K562 treated with DMSO at 1 percent for 4 hours (cell line): ENCODE results near the gene IFNL2. TPM values are rescaled to one million over a fixed set of nuclear protein-coding genes. Genes with fewer than 3 reads are reported as not detected.

Source experiments
- total RNA-seq: library from RNA; unstranded; fragments of 300-600 nt; gene quantifications from 2 replicates; pipeline ENCODE4 v1.2.3, GENCODE V29; 2022; ENCODE audit not compliant: insufficient read depth

The IFNL2 gene
- not detected in 2 replicates for total RNA-seq

DNA sequence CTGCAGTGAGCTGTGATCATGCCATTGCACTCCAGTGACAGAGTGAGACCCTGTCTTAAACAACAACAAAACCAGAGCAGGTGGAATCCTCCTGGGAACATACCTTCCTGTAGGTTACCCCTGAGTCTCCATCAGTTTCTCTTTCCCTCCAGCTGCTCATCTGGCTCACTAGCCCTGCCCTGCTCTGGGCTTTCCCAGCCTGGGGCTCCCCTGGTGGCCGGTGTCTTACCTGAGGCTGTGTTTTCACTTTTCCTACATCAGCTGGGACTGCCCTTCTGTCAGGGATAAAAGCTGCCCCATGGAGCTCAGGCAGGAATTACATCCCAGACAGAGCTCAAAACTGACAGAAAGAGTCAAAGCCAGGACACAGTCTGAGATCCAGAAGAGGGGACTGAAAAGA, at the start of gene IFNL2:
IFNL2 (plus strand) TSS at position 312 of the 400 bp plus-strand sequence. CDS start 173 bp downstream, outside the sequence.

DNA sequence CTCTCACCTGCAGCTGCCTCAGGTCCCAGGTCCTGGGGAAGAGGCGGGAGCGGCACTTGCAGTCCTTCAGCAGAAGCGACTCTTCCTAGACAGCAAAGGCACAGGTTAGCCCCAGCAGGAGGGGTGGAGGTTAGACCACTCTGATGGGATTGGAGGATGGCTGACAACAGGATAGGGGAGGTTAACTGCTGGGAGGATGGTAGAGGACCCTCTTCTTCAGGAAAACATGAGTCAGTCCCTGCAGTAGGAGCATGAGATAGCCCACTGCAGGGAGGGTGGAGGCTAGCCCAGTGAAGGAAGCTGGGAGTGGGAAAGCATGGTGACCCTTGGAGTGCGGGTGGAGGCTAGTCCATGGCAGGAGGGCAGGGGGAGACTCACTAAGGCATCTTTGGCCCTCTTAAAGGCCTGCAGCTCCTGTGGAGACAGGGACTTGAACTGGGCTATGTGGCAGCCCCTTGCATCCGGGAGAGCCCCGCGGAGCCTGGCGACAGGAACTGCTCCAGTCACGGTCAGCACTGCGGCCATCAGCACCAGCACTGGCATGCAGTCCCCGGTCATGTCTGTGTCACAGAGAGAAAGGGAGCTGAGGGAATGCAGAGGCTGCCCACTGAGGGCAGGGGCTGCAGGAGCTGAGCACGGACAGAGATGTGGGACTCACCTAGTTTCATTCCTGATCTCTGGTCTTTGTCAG, 23.6 kb upstream of the IFNL2 start, which contains the start of gene IFNL3:
IFNL3 (minus strand) TSS at position 597 of the 691 bp plus-strand sequence; CDS start at position 558, 39 bp downstream.

DNA sequence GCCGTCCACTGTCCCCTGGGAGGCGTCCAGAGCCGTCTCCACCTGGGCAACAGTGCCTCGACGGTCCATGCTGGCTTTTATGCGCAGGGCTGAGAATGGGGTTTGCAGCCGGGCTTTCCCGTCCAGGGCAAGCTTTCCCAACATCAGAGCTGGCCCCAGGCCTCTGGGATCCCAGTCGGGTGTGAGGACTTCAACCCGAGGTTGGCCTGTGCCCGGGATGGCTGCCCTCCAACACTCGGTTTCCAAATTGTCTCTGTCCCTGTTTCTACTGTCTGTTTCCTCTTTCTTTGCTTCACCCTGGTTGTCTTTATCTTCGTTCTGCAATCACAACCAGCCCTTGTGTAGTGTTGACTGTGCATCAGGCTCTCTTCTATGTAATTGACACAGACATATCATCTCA, 19.4 kb upstream of the IFNL2 start, which contains the start of gene IFNL4:
IFNL4 (minus strand) TSS at position 51 of the 400 bp plus-strand sequence.

DNA sequence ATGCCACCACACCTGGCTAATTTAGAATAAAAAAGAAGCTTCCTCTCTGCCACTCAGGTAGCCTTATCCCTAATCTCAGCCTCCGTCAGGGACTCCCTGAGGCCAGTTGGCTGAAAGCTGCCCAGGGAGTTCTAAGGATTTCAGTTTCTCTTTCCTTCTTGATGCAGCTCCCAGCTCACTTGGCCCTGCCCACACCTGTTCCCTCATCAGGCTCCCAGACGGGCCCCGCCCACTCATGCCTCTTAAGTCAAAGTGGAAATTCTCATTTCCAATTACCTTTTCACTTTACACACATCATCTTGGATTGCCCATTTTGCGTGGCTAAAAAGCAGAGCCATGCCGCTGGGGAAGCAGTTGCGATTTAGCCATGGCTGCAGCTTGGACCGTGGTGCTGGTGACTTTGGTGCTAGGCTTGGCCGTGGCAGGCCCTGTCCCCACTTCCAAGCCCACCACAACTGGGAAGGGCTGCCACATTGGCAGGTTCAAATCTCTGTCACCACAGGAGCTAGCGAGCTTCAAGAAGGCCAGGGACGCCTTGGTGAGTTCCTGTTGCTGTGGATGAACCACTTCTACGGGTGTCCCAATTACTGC, 28.0 kb downstream of the IFNL2 start, which contains the start of gene IFNL1:
IFNL1 (plus strand) TSS at position 353 of the 591 bp plus-strand sequence; CDS start at position 368, 15 bp downstream.

Other genes with a start within 250 kb of the IFNL2 start
- gene FBXO27, start 235.8 kb upstream of the IFNL2 start, total RNA-seq: 5.7 and 13.3 TPM in 2 replicates
- not detected in 2 replicates for gene ACP7, start 184.0 kb upstream of the IFNL2 start, total RNA-seq
- gene PAK4, start 142.6 kb upstream of the IFNL2 start, total RNA-seq: 27.5 and 36.4 TPM in 2 replicates
- gene NCCRP1, start 71.4 kb upstream of the IFNL2 start, total RNA-seq: not detected in 2 replicates
- gene SYCN, start 64.1 kb upstream of the IFNL2 start, total RNA-seq: not detected in 2 replicates
- not detected in 2 replicates for gene IFNL3, start 23.4 kb upstream of the IFNL2 start, total RNA-seq
- not detected in 2 replicates for gene IFNL4, start 19.5 kb upstream of the IFNL2 start, total RNA-seq
- not detected in 2 replicates for gene IFNL1, start 28.0 kb downstream of the IFNL2 start, total RNA-seq
- gene LRFN1, start 52.5 kb downstream of the IFNL2 start, total RNA-seq: 4.1 and 6.5 TPM in 2 replicates
- 94.0 and 163 TPM in 2 replicates for gene GMFG, start 67.6 kb downstream of the IFNL2 start, total RNA-seq
- 89.5 and 108 TPM in 2 replicates for gene SAMD4B, start 74.0 kb downstream of the IFNL2 start, total RNA-seq
- 35.4 and 44.9 TPM in 2 replicates for gene PAF1, start 122.7 kb downstream of the IFNL2 start, total RNA-seq
- 16.7 and 17.5 TPM in 2 replicates for gene MED29, start 123.0 kb downstream of the IFNL2 start, total RNA-seq
- 20.2 and 24.1 TPM in 2 replicates for gene ZFP36, start 138.5 kb downstream of the IFNL2 start, total RNA-seq
- gene PLEKHG2, start 144.3 kb downstream of the IFNL2 start, total RNA-seq: 4.4 and 20.7 TPM in 2 replicates
- gene RPS16, start 167.6 kb downstream of the IFNL2 start, total RNA-seq: 9,929 and 11,096 TPM in 2 replicates
- 106 and 123 TPM in 2 replicates for gene SUPT5H, start 177.2 kb downstream of the IFNL2 start, total RNA-seq
- gene TIMM50, start 212.4 kb downstream of the IFNL2 start, total RNA-seq: 111 and 116 TPM in 2 replicates
- gene DLL3, start 230.6 kb downstream of the IFNL2 start, total RNA-seq: 0.81 TPM in 1 of 2 replicates, not detected in the other
- gene SELENOV, start 246.7 kb downstream of the IFNL2 start, total RNA-seq: not detected in 2 replicates